NT2/D1 (cell line): ENCODE data around the gene NDUFA11.
"Not testable (repeated sequence)": the region's sequence is repeated elsewhere in the genome, so short reads cannot be mapped to it uniquely, and the experiment has no call there.

Source experiments
- DNase-seq: peaks from one replicate; pipeline ENCODE4 v3.0.0-alpha.2; 2011; ENCODE audit warnings: low read depth, low spot score
- H3K27me3 ChIP-seq: 2 replicates; pipeline ENCODE4 v1.6.0; 2011; ENCODE audit warnings: mild to moderate bottlenecking; ENCODE audit not compliant: insufficient read length, insufficient read depth
- H3K36me3 ChIP-seq: 2 replicates; pipeline ENCODE4 v1.6.1; 2011; ENCODE audit warnings: mild to moderate bottlenecking, low read length, mixed read lengths; ENCODE audit not compliant: insufficient read depth, insufficient read length
- H3K4me1 ChIP-seq: 2 replicates; pipeline ENCODE4 v1.5.1; 2011; ENCODE audit not compliant: insufficient read depth, insufficient read length
- H3K4me3 ChIP-seq: 2 replicates; pipeline ENCODE4 v1.5.1; 2011; ENCODE audit warnings: low read depth; ENCODE audit not compliant: insufficient read length
- H3K9ac ChIP-seq: 2 replicates; pipeline ENCODE4 v1.6.0; 2011; ENCODE audit warnings: low read depth; ENCODE audit not compliant: insufficient read length
- H3K9me3 ChIP-seq: 2 replicates; pipeline ENCODE4 v1.5.1; 2011; ENCODE audit warnings: mild to moderate bottlenecking, low read length; ENCODE audit not compliant: insufficient read depth
- SUZ12 ChIP-seq: IDR thresholded peaks from 2 replicates; pipeline ENCODE4 v1.6.1; 2011; ENCODE audit not compliant: insufficient read length, insufficient read depth; ENCODE audit errors: extremely low read depth
- YY1 ChIP-seq: IDR thresholded peaks from 2 replicates; pipeline ENCODE4 v1.6.1; 2011; ENCODE audit not compliant: insufficient read length, insufficient read depth
- ZNF274 ChIP-seq: IDR thresholded peaks from 2 replicates; pipeline ENCODE4 v1.6.1; 2011; ENCODE audit warnings: mild to moderate bottlenecking, low read depth, low read length

NDUFA11 gene

DNA sequence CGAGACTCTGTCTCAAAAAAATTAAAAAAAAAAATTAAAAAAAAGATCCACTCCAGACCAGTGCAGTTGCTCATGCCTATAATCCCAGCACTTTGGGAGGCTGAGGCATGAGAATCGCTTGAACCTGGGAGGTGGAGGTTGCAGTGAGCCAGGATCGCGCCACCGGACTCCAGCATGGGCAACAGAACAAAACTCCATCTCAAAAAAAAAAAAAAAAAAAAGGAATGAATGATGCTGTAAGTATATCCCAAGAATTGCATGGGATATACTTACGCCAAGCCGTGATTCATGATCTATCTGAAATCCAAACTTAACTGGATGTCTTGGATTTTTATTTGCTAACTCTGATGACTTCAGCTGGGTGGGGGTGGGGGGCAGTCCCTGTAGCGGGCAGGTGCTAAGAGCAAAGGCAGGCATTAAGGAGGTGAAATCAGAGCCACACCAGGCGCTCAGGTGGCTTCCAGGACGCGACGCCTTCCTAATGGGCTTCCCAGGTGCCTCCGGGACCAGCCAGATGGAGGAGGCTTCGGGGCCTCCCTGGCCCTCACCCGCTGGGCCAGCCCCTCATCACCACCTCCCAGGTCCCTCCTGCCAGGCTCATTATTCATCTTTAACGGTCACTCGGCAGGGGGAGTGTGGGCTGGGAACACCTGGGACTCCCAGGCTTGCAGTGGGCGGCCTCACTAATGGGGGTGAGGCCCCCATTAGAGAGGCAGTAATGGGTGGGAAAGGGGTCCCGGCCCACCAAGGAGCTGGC lies 21.9 kb downstream of the NDUFA11 start:
- no peak overlapping the region for H3K4me3 ChIP-seq
- peaks cover 26% of the 10 kb centered on the region for H3K4me1 ChIP-seq
- H3K9me3 ChIP-seq: no peaks in the 10 kb centered on the region
- H3K27me3 ChIP-seq: peaks cover 2% of the 10 kb centered on the region
- TF ChIP-seq SUZ12: no peak
- H3K9ac ChIP-seq: peak overlapping the region; percentile 3
- no peak for DNase-seq
- no peaks in the 10 kb centered on the region for H3K36me3 ChIP-seq

DNA sequence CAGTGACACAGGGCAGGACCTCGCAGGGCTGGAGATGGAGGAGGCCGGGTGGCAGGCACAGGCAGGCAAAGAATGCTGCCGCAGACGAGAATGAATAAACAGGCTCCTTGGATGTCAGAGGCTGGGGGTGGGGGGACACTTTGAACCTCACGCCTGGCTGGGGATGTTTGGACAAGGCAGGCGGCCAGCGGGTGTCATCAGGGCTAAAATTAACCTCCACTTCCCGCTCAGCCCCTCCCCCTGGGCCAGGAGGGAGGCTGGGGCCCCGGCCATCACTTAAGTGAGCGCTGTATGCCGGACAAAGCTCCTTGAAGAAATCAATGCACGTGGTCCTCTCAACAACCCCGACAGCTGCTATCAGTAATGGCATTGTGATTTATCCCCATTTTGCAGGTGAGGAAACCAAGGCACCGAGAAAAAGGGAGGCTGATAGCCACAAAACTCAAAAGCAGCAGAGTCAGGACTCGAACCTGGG lies 22.9 kb downstream of the NDUFA11 start:
- TF ChIP-seq ZNF274 (no peak), SUZ12 (no peak), YY1 (no peak)
- H3K4me1 ChIP-seq: peaks cover 28% of the 10 kb centered on the region
- no peak overlapping the region for H3K4me3 ChIP-seq
- H3K36me3 ChIP-seq: no peaks in the 10 kb centered on the region
- H3K9me3 ChIP-seq: no peaks in the 10 kb centered on the region
- H3K27me3 ChIP-seq: peaks cover 2% of the 10 kb centered on the region
- DNase-seq: peak; percentile 48
- H3K9ac ChIP-seq: no peak overlapping the region

DNA sequence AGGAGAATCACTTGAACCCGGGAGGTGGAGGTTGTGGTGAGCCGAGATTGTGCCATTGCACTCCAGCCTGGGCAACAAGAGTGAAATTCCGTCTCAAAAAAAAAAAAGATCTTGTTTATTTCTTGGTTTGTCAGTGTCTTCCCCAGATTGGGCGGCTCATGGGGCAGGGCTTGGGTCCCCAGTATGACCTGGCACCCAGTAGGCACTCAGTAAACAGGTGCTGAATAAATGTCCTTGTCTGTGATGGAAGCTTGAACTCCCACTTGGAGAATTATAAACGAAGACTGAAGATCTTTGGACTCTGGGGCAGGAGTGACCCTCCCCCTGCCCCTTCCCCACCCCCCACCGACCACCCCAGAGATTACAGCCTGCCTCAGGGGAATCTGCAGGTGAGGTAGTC lies 23.4 kb downstream of the NDUFA11 start:
- DNase-seq: no peak
- peaks cover 28% of the 10 kb centered on the region for H3K4me1 ChIP-seq
- H3K27me3 ChIP-seq: peaks cover 2% of the 10 kb centered on the region
- H3K36me3 ChIP-seq: no peaks in the 10 kb centered on the region
- no peak for TF ChIP-seq ZNF274
- TF ChIP-seq SUZ12: no peak
- TF ChIP-seq YY1: no peak
- H3K9me3 ChIP-seq: no peaks in the 10 kb centered on the region
- H3K9ac ChIP-seq: peak overlapping the region; percentile 50
- no peak overlapping the region for H3K4me3 ChIP-seq

DNA sequence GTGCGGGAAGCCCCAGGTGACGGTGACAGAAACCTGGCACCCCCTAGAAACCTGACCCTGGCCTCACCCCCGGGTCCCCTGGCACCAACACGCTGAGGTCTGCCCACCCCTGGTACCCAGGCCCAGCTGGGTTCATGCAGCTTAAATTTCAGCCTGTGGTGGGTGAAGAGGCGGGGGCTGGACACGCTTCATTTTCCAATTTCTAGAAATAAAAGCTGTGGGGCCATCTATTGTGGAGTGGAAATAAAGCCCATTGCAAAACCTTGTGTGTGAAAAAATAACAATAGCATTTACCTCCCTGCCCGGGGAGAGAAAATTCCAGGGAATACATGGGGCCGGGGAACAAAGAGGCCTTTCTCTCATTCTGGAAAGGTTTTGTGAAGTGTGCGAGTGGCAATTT lies 25.7 kb downstream of the NDUFA11 start:
- peaks cover 31% of the 10 kb centered on the region for H3K4me1 ChIP-seq
- H3K27me3 ChIP-seq: peaks cover 2% of the 10 kb centered on the region
- no peak for DNase-seq
- no peak overlapping the region for H3K4me3 ChIP-seq
- H3K36me3 ChIP-seq: no peaks in the 10 kb centered on the region
- TF ChIP-seq YY1: no peak
- H3K9me3 ChIP-seq: no peaks in the 10 kb centered on the region
- H3K9ac ChIP-seq: peak overlapping the region; percentile 56

DNA sequence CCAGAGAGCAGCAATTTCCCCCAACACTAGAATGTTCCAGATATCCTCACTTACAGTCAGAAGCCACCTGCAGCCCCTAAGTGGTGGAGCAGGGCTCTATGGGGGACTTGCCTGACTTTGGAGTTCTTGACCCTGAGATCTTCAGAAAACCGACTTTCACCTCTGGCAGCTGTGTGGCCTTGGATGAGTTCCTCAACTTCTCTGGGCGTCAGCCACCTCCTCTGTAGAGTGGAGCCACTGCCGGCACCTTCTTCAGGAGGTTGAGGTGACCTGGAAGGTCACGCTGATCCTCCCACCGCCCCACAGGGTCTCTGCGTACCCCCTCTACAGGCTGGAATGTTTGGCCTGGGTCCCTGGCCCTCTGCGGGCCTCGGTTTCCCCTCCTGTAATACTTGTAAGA lies 26.2 kb downstream of the NDUFA11 start:
- DNase-seq: no peak
- TF ChIP-seq ZNF274 (no peak), SUZ12 (no peak), YY1 (no peak)
- peaks cover 2% of the 10 kb centered on the region for H3K27me3 ChIP-seq
- H3K9ac ChIP-seq: peak overlapping the region; percentile 56
- H3K4me1 ChIP-seq: peaks cover 31% of the 10 kb centered on the region
- H3K4me3 ChIP-seq: no peak overlapping the region
- no peaks in the 10 kb centered on the region for H3K36me3 ChIP-seq
- H3K9me3 ChIP-seq: no peaks in the 10 kb centered on the region

DNA sequence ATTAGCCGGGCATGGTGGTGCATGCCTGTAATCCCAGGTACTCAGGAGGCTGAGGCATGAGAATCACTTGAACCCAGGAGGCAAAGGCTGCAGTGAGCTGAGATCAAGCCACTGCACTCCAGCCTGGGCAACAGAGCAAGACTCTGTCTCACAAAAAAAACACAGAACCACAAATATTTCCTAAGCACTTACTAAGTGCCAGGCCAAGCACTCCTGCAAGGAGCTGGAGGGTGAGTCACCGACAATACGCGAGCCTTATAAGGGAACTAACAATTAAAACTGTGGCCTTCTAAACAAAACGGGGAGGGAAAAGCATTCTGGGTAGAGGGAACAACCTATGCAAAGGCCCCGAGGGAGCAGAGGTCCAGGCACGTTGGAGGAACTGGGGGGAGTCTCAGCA lies 29.1 kb downstream of the NDUFA11 start:
- not testable (repeated sequence) for H3K36me3 ChIP-seq, H3K4me3 ChIP-seq, H3K9ac ChIP-seq, H3K27me3 ChIP-seq, H3K9me3 ChIP-seq, DNase-seq
- peaks cover 16% of the 10 kb centered on the region for H3K4me1 ChIP-seq

DNA sequence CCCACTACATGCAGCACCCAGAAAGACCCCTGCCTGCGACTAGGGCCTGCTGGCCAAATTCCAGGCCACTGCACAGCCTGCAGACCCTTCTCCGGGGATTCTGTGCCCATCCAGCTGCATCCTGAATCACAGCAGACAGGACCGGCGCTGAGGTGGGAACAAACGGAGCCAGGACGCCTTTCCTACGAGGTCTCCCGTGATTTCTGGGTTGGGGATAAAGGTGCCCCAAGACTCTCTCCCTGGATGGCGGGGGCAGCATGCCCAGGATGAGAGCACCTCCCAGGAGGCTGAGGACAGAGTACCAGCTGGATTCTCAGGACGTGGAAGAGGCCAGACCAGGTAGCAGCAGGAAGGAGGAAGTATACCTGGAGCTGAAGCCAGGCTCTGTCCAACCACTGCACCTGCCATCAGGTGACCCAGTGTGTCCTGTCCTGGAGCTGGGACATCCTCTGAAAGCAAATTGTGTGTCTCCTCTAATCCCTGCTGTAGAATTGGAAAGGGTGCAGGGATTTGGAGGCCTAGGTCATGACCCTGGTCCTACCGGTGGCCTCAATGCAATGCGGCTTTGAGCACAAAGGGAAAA lies 29.9 kb downstream of the NDUFA11 start:
- TF ChIP-seq YY1: no peak
- no peak for TF ChIP-seq SUZ12
- no peak for TF ChIP-seq ZNF274

More for the DNA sequence above, 29.9 kb downstream of the NDUFA11 start:
- Histone ChIP-seq H3K4me1 (peaks cover 13% of the 10 kb centered on the region), H3K9ac (no peak overlapping the region), H3K36me3 (no peaks in the 10 kb centered on the region), H3K9me3 (no peaks in the 10 kb centered on the region), H3K4me3 (no peak overlapping the region), H3K27me3 (no peaks in the 10 kb centered on the region)
- no peak for DNase-seq
